Prostate gland (tissue), 2 donors: ENCODE results near the gene CDKL1.
A peak's percentile ranks its signal among the peaks of the same experiment; 100 is the strongest.

Experiments used
- CTCF ChIP-seq, 4 experiments: fragments of 200-600 bp in 2 of 4; fragments of 450-650 bp in 2 of 4; sonication (generic) in 2 of 4; IDR thresholded peaks; 1 replicate in 3 of 4; 2 replicates in 1 of 4; pipeline ENCODE4 v1.5.1; 2016 to 2019; ENCODE audit warnings: antibody characterized with exemption in 4 of 4, mild to moderate bottlenecking in 2 of 4, moderate library complexity in 2 of 4
- POLR2AphosphoS5 ChIP-seq: sonication (generic); formaldehyde crosslinking; IDR thresholded peaks from one replicate; pipeline ENCODE4 v1.6.1; 2017; ENCODE audit warnings: antibody characterized with exemption

DNA sequence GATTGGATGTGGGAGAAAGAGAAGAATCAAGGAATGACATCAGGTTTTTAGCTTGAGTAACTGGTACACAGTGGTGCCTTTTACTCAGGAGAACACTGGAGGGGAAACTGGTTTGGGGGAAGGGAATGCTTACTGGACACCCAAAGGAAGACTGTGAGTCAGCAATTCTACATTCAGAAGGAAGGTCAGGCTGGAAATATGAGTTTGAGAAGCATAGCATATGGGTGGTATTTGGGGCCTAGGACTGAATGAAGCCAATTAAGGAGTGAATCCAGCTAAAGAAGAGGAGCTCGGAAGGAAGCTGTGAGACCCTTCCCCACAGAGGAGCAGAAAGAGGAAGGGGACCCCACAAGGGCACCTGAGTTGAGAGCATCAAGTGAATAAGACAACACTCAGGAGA, 49.2 kb downstream of the CDKL1 start:
- TF ChIP-seq POLR2AphosphoS5 (peak; percentile 49), CTCF (IDR thresholded peaks at IDR 0.05) (no peak)
